AG04450 (cell line): ENCODE measurements around the gene STK4. TPM values are rescaled to one million over a fixed set of nuclear protein-coding genes. Genes with fewer than 3 reads are reported as not detected.

Experiments used
- CTCF ChIA-PET: fragments of 300-600, 350-600 bp; formaldehyde crosslinking; extraction: SDS; loops from one replicate; lab custom pipeline; 2022; ENCODE audit warnings: antibody characterized with exemption, inconsistent platforms; lab: Charles Lee
- POLR2A ChIA-PET: fragments of 350-600 bp; formaldehyde crosslinking; extraction: SDS; loops from one replicate; lab custom pipeline; 2021; ENCODE audit warnings: antibody characterized with exemption, inconsistent platforms; lab: Yijun Ruan, JAX
- DNase-seq: peaks from one replicate; pipeline ENCODE4 v3.0.0-alpha.2; 2011; ENCODE audit warnings: low read depth, low spot score
- H3K27ac ChIP-seq: one replicate; pipeline ENCODE4 v1.5.1; 2012; ENCODE audit warnings: low read depth, low read length, control low read depth
- H3K27me3 ChIP-seq: one replicate; pipeline ENCODE4 v1.6.0; 2012; ENCODE audit warnings: low read length; ENCODE audit not compliant: control insufficient read depth, insufficient read depth
- H3K4me3 ChIP-seq: 2 replicates; pipeline ENCODE4 v1.5.1; 2011; ENCODE audit warnings: mild to moderate bottlenecking, low read depth, low read length, control low read depth
- H3K9me3 ChIP-seq: 2 replicates; pipeline ENCODE4 v1.5.1; 2012; ENCODE audit warnings: low read length; ENCODE audit not compliant: control insufficient read depth, insufficient read depth
- CTCF ChIP-seq: IDR thresholded peaks from 2 replicates; pipeline ENCODE4 v1.5.1; 2011; ENCODE audit warnings: low read depth, low read length, control low read depth, inconsistent platforms
- polyA plus RNA-seq: library from polyadenylated mRNA; depleted of rRNA; stranded (reverse); fragments of >200 nt; gene quantifications from 2 replicates; pipeline ENCODE4 v1.2.3, GENCODE V29; 2011

STK4 gene
- polyA plus RNA-seq, 1 experiment: 25.1 TPM

GRCh38 chr20:45085867-45086266 lies 119.6 kb downstream of the STK4 start:
- no peak overlapping the region for H3K4me3 ChIP-seq
- CTCF ChIA-PET: interaction anchor here (1.2 to 3.4 kb wide), 4 partner anchors 10 to 74 kb away, joined by 3 to 25 read pairs (median 6); no protein-coding TSS in a partner anchor
- no peak for TF ChIP-seq CTCF
- H3K27me3 ChIP-seq: no peaks in the 10 kb centered on the region
- no peak overlapping the region for H3K27ac ChIP-seq
- POLR2A ChIA-PET: no interaction called here
- no peaks in the 10 kb centered on the region for H3K9me3 ChIP-seq
- no peak for DNase-seq

GRCh38 chr20:45087097-45087790 lies 120.9 kb downstream of the STK4 start:
- Histone ChIP-seq H3K27me3 (no peaks in the 10 kb centered on the region), H3K27ac (no peak overlapping the region), H3K9me3 (no peaks in the 10 kb centered on the region), H3K4me3 (no peak overlapping the region)
- DNase-seq: no peak
- no peak for TF ChIP-seq CTCF
- ChIA-PET POLR2A (no interaction called here), CTCF (interaction anchor here (1.0 to 3.4 kb wide), 4 partner anchors 9 to 45 kb away, joined by 3 to 25 read pairs (median 6); no protein-coding TSS in a partner anchor)

GRCh38 chr20:45087814-45088213 lies 121.5 kb downstream of the STK4 start:
- Histone ChIP-seq H3K27me3 (no peaks in the 10 kb centered on the region), H3K4me3 (no peak overlapping the region), H3K9me3 (no peaks in the 10 kb centered on the region), H3K27ac (peak overlapping the region; percentile 72)
- no peak for TF ChIP-seq CTCF
- POLR2A ChIA-PET: no interaction called here
- CTCF ChIA-PET: interaction anchor here (1.0 to 3.4 kb wide), 3 partner anchors 8 to 44 kb away, joined by 3 to 25 read pairs (median 8); no protein-coding TSS in a partner anchor
- no peak for DNase-seq

- ChIA-PET CTCF (interaction anchor here (1.1 to 3.4 kb wide), 2 partner anchors 8 to 44 kb away, joined by 4 to 25 read pairs; no protein-coding TSS in a partner anchor), POLR2A (no interaction called here)
- peak; percentile 54 for DNase-seq
- H3K27me3 ChIP-seq: no peaks in the 10 kb centered on the region
- H3K4me3 ChIP-seq: no peak overlapping the region
- no peak for TF ChIP-seq CTCF
- H3K9me3 ChIP-seq: no peaks in the 10 kb centered on the region
- H3K27ac ChIP-seq: peak overlapping the region; percentile 72
Measured at GRCh38 chr20:45088247-45088646, 121.9 kb downstream of the STK4 start.

GRCh38 chr20:45090481-45090880 lies 124.2 kb downstream of the STK4 start:
- Histone ChIP-seq H3K4me3 (no peak overlapping the region), H3K27me3 (no peaks in the 10 kb centered on the region), H3K27ac (no peak overlapping the region), H3K9me3 (no peaks in the 10 kb centered on the region)
- no peak for DNase-seq
- POLR2A ChIA-PET: no interaction called here
- CTCF ChIA-PET: interaction anchor here (0.5 to 1.5 kb wide), 2 partner anchors 46 to 229 kb away, joined by 4 to 5 read pairs; no protein-coding TSS in a partner anchor
- no peak for TF ChIP-seq CTCF
